ENCODE measurements around the gene RPRD1B.
"Not testable (repeated sequence)": the region's sequence is repeated elsewhere in the genome, so short reads cannot be mapped to it uniquely, and the experiment has no call there.

Gene RPRD1B

DNA sequence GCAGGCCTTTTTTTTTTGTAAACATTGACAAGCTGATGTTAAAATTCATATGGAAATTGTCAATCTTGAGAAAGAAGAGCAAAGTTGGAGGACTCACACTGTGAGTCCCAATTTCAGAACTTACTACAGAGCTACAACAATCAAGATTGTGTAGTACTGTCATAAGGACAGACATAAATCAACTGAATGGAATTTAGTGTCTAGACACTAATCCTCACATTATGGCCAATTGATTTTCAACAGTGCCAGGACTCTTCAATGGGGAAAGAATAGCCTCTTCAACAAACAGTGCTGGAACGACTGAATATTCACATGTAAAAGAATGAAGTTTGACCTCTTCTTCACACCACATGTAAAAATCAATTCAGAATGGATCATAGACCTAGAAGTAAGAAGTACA, 70.7 kb downstream of the RPRD1B start:
- H3K36me3 ChIP-seq (replicated peaks in 1 of 2; ENCODE audit: control insufficient read depth in 2 of 2, insufficient read depth in 2 of 2, low read length in 2 of 2): no peaks in the 10 kb centered on the region
- H3K23ac ChIP-seq (ENCODE audit: low read depth, low read length, poor library complexity): no peak overlapping the region
- H3K9ac ChIP-seq (ENCODE audit: low read depth, low read length, poor library complexity): no peak overlapping the region
- H3K27me3 ChIP-seq (ENCODE audit: control insufficient read depth in 3 of 3, insufficient read depth in 3 of 3, low read depth in 1 of 3, low read length in 3 of 3): no peaks in the 10 kb centered on the region
- no peak overlapping the region for H3K4ac ChIP-seq (ENCODE audit: low read length)
- H2BK120ac ChIP-seq (ENCODE audit: low read depth, low read length): no peak overlapping the region
- no peak overlapping the region for H4K91ac ChIP-seq (ENCODE audit: low read depth, low read length, poor library complexity)
- no peaks in the 10 kb centered on the region for H3K9me3 ChIP-seq (replicated peaks in 1 of 2; ENCODE audit: control insufficient read depth in 2 of 2, insufficient read depth in 1 of 2, low read depth in 1 of 2, low read length in 2 of 2)
- H2BK12ac ChIP-seq (ENCODE audit: low read length): no peak overlapping the region
- no peak for DNase-seq (ENCODE audit: low spot score)
- no peak overlapping the region for H2BK5ac ChIP-seq (ENCODE audit: low read length)
- no peaks in the 10 kb centered on the region for H3K4me1 ChIP-seq (ENCODE audit: control insufficient read depth in 2 of 2, insufficient read depth in 1 of 2, low read depth in 1 of 2, low read length in 2 of 2)
- H2AFZ ChIP-seq (ENCODE audit: low read length): no peak overlapping the region
- H3K79me1 ChIP-seq (ENCODE audit: low read depth, low read length): no peaks in the 10 kb centered on the region
- no peak overlapping the region for H2BK15ac ChIP-seq (ENCODE audit: low read length)
- no peak overlapping the region for H3K4me2 ChIP-seq (ENCODE audit: insufficient read depth, low read length, poor library complexity, severe bottlenecking)
- H4K8ac ChIP-seq (ENCODE audit: low read depth, low read length): no peak overlapping the region
- H3K14ac ChIP-seq (ENCODE audit: low read length): no peak overlapping the region
- H3K4me3 ChIP-seq (ENCODE audit: low read length in 2 of 2): no peak overlapping the region
- H3K27ac ChIP-seq (replicated peaks; ENCODE audit: low read length): no peak overlapping the region
- no peak overlapping the region for H3K18ac ChIP-seq (ENCODE audit: low read length)
- WGBS, 2 donors (ENCODE audit: extremely low coverage in 2 of 2, insufficient read length in 2 of 2, insufficient replicate concordance in 1 of 2): no CpG with 5 or more reads among the region's 1 CpG
- no peak overlapping the region for H2AK5ac ChIP-seq (ENCODE audit: low read depth, low read length)

DNA sequence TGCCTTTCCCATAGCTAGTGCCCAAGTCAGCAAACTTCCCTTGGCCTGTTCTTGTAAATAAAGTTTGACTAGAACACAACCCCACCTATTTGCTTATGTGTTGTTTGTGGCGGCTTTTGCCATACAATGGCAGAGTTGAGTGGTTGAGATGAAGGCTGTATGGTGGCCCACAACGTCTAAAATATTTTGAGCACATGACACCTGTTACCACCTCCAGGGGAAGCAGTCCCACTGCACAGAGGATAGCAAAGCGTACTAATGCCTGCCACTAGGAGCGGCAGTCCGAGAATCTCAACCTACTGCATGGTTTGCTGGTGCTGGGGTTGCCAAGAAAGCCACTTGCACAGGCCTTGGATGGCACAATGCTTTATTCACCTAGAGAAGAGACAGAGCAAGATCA, 72.9 kb downstream of the RPRD1B start:
- H2BK15ac ChIP-seq (ENCODE audit: low read length): no peak overlapping the region
- no peak overlapping the region for H2AFZ ChIP-seq (ENCODE audit: low read length)
- H3K18ac ChIP-seq (ENCODE audit: low read length): no peak overlapping the region
- no peak overlapping the region for H3K27ac ChIP-seq (replicated peaks; ENCODE audit: low read length)
- H3K36me3 ChIP-seq (replicated peaks in 1 of 2; ENCODE audit: control insufficient read depth in 2 of 2, insufficient read depth in 2 of 2, low read length in 2 of 2): no peaks in the 10 kb centered on the region
- H3K4ac ChIP-seq (ENCODE audit: low read length): no peak overlapping the region
- H3K14ac ChIP-seq (ENCODE audit: low read length): no peak overlapping the region
- H2BK12ac ChIP-seq (ENCODE audit: low read length): no peak overlapping the region
- H4K8ac ChIP-seq (ENCODE audit: low read depth, low read length): no peak overlapping the region
- no peaks in the 10 kb centered on the region for H3K27me3 ChIP-seq (ENCODE audit: control insufficient read depth in 3 of 3, insufficient read depth in 3 of 3, low read depth in 1 of 3, low read length in 3 of 3)
- no peak overlapping the region for H2BK120ac ChIP-seq (ENCODE audit: low read depth, low read length)
- H3K9me3 ChIP-seq (replicated peaks in 1 of 2; ENCODE audit: control insufficient read depth in 2 of 2, insufficient read depth in 1 of 2, low read depth in 1 of 2, low read length in 2 of 2): no peaks in the 10 kb centered on the region
- no peaks in the 10 kb centered on the region for H3K4me1 ChIP-seq (ENCODE audit: control insufficient read depth in 2 of 2, insufficient read depth in 1 of 2, low read depth in 1 of 2, low read length in 2 of 2)
- no peak overlapping the region for H4K91ac ChIP-seq (ENCODE audit: low read depth, low read length, poor library complexity)
- H3K4me2 ChIP-seq (ENCODE audit: insufficient read depth, low read length, poor library complexity, severe bottlenecking): no peak overlapping the region
- DNase-seq (ENCODE audit: low spot score): no peak
- no peak overlapping the region for H3K9ac ChIP-seq (ENCODE audit: low read depth, low read length, poor library complexity)
- no CpG with 5 or more reads among the region's 5 CpGs for WGBS, 2 donors (ENCODE audit: extremely low coverage in 2 of 2, insufficient read length in 2 of 2, insufficient replicate concordance in 1 of 2)
- H3K4me3 ChIP-seq (ENCODE audit: low read length in 2 of 2): no peak overlapping the region
- H3K79me1 ChIP-seq (ENCODE audit: low read depth, low read length): no peaks in the 10 kb centered on the region
- H3K23ac ChIP-seq (ENCODE audit: low read depth, low read length, poor library complexity): no peak overlapping the region
- no peak overlapping the region for H2AK5ac ChIP-seq (ENCODE audit: low read depth, low read length)
- no peak overlapping the region for H2BK5ac ChIP-seq (ENCODE audit: low read length)

DNA sequence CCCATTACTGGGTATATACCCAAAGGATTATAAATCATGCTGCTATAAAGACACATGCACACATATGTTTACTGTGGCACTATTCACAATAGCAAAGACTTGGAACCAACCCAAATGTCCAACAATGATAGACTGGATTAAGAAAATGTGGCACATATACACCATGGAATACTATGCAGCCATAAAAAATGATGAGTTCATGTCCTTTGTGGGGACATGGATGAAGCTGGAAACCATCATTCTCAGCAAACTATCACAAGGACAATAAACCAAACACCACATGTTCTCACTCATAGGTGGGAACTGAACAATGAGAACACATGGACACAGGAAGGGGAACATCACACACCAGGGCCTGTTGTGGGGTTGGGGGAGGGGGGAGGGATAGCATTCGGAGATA, 73.8 kb downstream of the RPRD1B start:
- H3K4ac ChIP-seq (ENCODE audit: low read length); H2AK5ac ChIP-seq (ENCODE audit: low read depth, low read length); DNase-seq (ENCODE audit: low spot score); H3K27me3 ChIP-seq (ENCODE audit: control insufficient read depth in 3 of 3, insufficient read depth in 3 of 3, low read depth in 1 of 3, low read length in 3 of 3); H3K9me3 ChIP-seq (replicated peaks in 1 of 2; ENCODE audit: control insufficient read depth in 2 of 2, insufficient read depth in 1 of 2, low read depth in 1 of 2, low read length in 2 of 2); H3K4me1 ChIP-seq (ENCODE audit: control insufficient read depth in 2 of 2, insufficient read depth in 1 of 2, low read depth in 1 of 2, low read length in 2 of 2); H3K27ac ChIP-seq (replicated peaks; ENCODE audit: low read length); H2AFZ ChIP-seq (ENCODE audit: low read length); H3K4me3 ChIP-seq (ENCODE audit: low read length in 2 of 2); H3K14ac ChIP-seq (ENCODE audit: low read length); H2BK120ac ChIP-seq (ENCODE audit: low read depth, low read length); H2BK12ac ChIP-seq (ENCODE audit: low read length); H4K8ac ChIP-seq (ENCODE audit: low read depth, low read length); H3K23ac ChIP-seq (ENCODE audit: low read depth, low read length, poor library complexity); H2BK5ac ChIP-seq (ENCODE audit: low read length); H3K4me2 ChIP-seq (ENCODE audit: insufficient read depth, low read length, poor library complexity, severe bottlenecking); H3K9ac ChIP-seq (ENCODE audit: low read depth, low read length, poor library complexity); H3K18ac ChIP-seq (ENCODE audit: low read length); H4K91ac ChIP-seq (ENCODE audit: low read depth, low read length, poor library complexity); H2BK15ac ChIP-seq (ENCODE audit: low read length); H3K36me3 ChIP-seq (replicated peaks in 1 of 2; ENCODE audit: control insufficient read depth in 2 of 2, insufficient read depth in 2 of 2, low read length in 2 of 2); H3K79me1 ChIP-seq (ENCODE audit: low read depth, low read length): not testable (repeated sequence)
- no CpG with 5 or more reads among the region's 1 CpG for WGBS, 2 donors (ENCODE audit: extremely low coverage in 2 of 2, insufficient read length in 2 of 2, insufficient replicate concordance in 1 of 2)

DNA sequence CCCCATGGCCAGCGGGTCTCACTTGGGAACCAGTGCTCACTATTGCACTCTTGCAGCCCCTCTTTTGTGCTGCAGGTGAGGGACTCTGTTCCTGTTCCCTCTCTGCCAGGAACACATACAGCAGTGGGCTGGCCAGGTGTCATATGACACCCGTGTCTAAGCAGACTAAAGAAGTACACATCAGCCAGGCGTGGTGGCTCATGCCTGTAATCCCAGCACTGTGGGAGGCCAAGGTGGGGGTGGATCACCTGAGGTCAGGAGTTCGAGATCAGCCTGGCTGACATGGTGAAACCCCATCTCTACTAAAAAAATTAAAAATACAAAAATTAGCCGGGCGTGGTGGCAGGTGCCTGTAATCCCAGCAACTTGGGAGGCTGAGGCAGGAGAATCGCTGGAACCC, 74.4 kb downstream of the RPRD1B start:
- not testable (repeated sequence) for H3K36me3 ChIP-seq (replicated peaks in 1 of 2; ENCODE audit: control insufficient read depth in 2 of 2, insufficient read depth in 2 of 2, low read length in 2 of 2); H3K4me2 ChIP-seq (ENCODE audit: insufficient read depth, low read length, poor library complexity, severe bottlenecking); H4K91ac ChIP-seq (ENCODE audit: low read depth, low read length, poor library complexity); H3K4me3 ChIP-seq (ENCODE audit: low read length in 2 of 2); H3K79me1 ChIP-seq (ENCODE audit: low read depth, low read length); H3K4ac ChIP-seq (ENCODE audit: low read length); H4K8ac ChIP-seq (ENCODE audit: low read depth, low read length); H2AK5ac ChIP-seq (ENCODE audit: low read depth, low read length); H2BK120ac ChIP-seq (ENCODE audit: low read depth, low read length); H2BK15ac ChIP-seq (ENCODE audit: low read length); H3K27ac ChIP-seq (replicated peaks; ENCODE audit: low read length); H3K9ac ChIP-seq (ENCODE audit: low read depth, low read length, poor library complexity); H3K23ac ChIP-seq (ENCODE audit: low read depth, low read length, poor library complexity); DNase-seq (ENCODE audit: low spot score); H2AFZ ChIP-seq (ENCODE audit: low read length); H3K4me1 ChIP-seq (ENCODE audit: control insufficient read depth in 2 of 2, insufficient read depth in 1 of 2, low read depth in 1 of 2, low read length in 2 of 2); H3K9me3 ChIP-seq (replicated peaks in 1 of 2; ENCODE audit: control insufficient read depth in 2 of 2, insufficient read depth in 1 of 2, low read depth in 1 of 2, low read length in 2 of 2); H3K27me3 ChIP-seq (ENCODE audit: control insufficient read depth in 3 of 3, insufficient read depth in 3 of 3, low read depth in 1 of 3, low read length in 3 of 3); H2BK12ac ChIP-seq (ENCODE audit: low read length); H2BK5ac ChIP-seq (ENCODE audit: low read length); H3K14ac ChIP-seq (ENCODE audit: low read length); H3K18ac ChIP-seq (ENCODE audit: low read length)
- WGBS, 2 donors (ENCODE audit: extremely low coverage in 2 of 2, insufficient read length in 2 of 2, insufficient replicate concordance in 1 of 2): no CpG with 5 or more reads among the region's 7 CpGs

All from neuronal stem cell (in vitro differentiated cells).